Vagina (tissue), 2 donors: ENCODE measurements around the gene CD81.

Source experiments
- POLR2AphosphoS5 ChIP-seq, 2 donors: sonication (generic); formaldehyde crosslinking; IDR thresholded peaks; one replicate each; pipeline ENCODE4 v1.9.0; 2017; ENCODE audit warnings: antibody characterized with exemption in 2 of 2, mild to moderate bottlenecking in 2 of 2, low read depth in 1 of 2; ENCODE audit not compliant: insufficient read depth in 1 of 2
- TF ChIP-seq, protein P1 (sequence below), 3 experiments: fragments of 450-650 bp in 2 of 3; fragments of 200-600 bp in 1 of 3; sonication (generic) in 1 of 3; IDR thresholded peaks; one replicate each; pipeline ENCODE4 v1.5.1; 2017 to 2019; ENCODE audit warnings: antibody characterized with exemption in 3 of 3, mild to moderate bottlenecking in 2 of 3, moderate library complexity in 2 of 3

DNA sequence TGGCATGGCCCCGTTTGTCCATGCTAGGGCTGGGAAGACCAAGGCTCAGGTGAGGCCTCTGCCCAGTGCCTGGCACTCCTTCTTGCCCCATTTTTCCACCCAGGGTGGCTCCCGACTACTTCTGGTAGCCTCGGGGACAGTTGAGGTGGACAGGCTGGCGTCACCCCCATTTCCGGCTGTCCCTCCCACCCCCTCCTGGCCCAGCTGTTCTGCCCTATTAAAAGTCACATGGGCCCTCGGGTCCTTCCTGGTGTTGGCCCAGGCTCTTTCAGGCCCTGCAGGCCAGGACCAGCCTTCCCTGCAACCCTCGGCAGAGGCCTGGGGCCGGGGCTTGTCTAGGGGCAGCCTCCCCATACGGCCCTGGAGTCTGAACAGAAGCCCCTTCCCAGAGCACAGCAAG is 9.5 kb downstream of the CD81 start:
- TF ChIP-seq, protein P1, sequence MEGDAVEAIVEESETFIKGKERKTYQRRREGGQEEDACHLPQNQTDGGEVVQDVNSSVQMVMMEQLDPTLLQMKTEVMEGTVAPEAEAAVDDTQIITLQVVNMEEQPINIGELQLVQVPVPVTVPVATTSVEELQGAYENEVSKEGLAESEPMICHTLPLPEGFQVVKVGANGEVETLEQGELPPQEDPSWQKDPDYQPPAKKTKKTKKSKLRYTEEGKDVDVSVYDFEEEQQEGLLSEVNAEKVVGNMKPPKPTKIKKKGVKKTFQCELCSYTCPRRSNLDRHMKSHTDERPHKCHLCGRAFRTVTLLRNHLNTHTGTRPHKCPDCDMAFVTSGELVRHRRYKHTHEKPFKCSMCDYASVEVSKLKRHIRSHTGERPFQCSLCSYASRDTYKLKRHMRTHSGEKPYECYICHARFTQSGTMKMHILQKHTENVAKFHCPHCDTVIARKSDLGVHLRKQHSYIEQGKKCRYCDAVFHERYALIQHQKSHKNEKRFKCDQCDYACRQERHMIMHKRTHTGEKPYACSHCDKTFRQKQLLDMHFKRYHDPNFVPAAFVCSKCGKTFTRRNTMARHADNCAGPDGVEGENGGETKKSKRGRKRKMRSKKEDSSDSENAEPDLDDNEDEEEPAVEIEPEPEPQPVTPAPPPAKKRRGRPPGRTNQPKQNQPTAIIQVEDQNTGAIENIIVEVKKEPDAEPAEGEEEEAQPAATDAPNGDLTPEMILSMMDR (IDR thresholded peaks at IDR 0.05), result no peak
- no peak for TF ChIP-seq POLR2AphosphoS5 (IDR thresholded peaks at IDR 0.05; ENCODE audit: insufficient read depth in 1 of 2, low read depth in 1 of 2)
